DND-41 (cell line): Measurements from ENCODE around the gene FASN.

Experiments
- ATAC-seq: fragments of 200-7000 bp; cut with Tn5 transposase; 3 replicates; pipeline ENCODE4 v1.9.1; 2021; ENCODE audit warnings: low read depth; ENCODE audit not compliant: insufficient read depth
- DNase-seq: peaks from one replicate; pipeline ENCODE4 v3.0.0-alpha.2; 2020
- H2AFZ ChIP-seq: 2 replicates; pipeline ENCODE4 v1.6.0; 2012; ENCODE audit warnings: low read depth, low read length
- H3K27ac ChIP-seq: 2 replicates; pipeline ENCODE4 v1.5.1; 2012; ENCODE audit warnings: low read length, inconsistent platforms
- H3K27me3 ChIP-seq: fragments of 200-600 bp; sonication (generic); 2 replicates; pipeline ENCODE4 v1.6.0; 2012; ENCODE audit warnings: low read length, mild to moderate bottlenecking, inconsistent platforms; ENCODE audit not compliant: insufficient read depth, poor library complexity
- H3K36me3 ChIP-seq: 2 replicates; pipeline ENCODE4 v1.5.1; 2012; ENCODE audit warnings: low read length, inconsistent platforms; ENCODE audit not compliant: insufficient read depth
- H3K4me1 ChIP-seq: 2 replicates; pipeline ENCODE4 v1.5.1; 2012; ENCODE audit warnings: mild to moderate bottlenecking, low read length; ENCODE audit not compliant: insufficient read depth
- H3K4me2 ChIP-seq: 2 replicates; pipeline ENCODE4 v1.6.0; 2012; ENCODE audit warnings: mild to moderate bottlenecking, moderate library complexity, low read length, inconsistent platforms; ENCODE audit not compliant: insufficient read depth
- H3K4me3 ChIP-seq, 2 experiments: fragments of 200-600 bp in 1 of 2; shearing (Covaris generic) in 1 of 2; 2 replicates each; pipeline ENCODE4 v1.5.1; 2012 to 2016; ENCODE audit warnings: inconsistent platforms in 2 of 2, low read length in 2 of 2, mild to moderate bottlenecking in 2 of 2, low read depth in 1 of 2, moderate library complexity in 1 of 2
- H3K79me2 ChIP-seq: 2 replicates; pipeline ENCODE4 v1.6.0; 2012; ENCODE audit warnings: low read length, inconsistent platforms; ENCODE audit not compliant: insufficient read depth
- H3K9ac ChIP-seq: 2 replicates; pipeline ENCODE4 v1.6.0; 2012; ENCODE audit warnings: low read depth, mild to moderate bottlenecking, inconsistent platforms, low read length, moderate library complexity
- H3K9me3 ChIP-seq: 2 replicates; pipeline ENCODE4 v1.5.1; 2012; ENCODE audit warnings: low read length, moderate library complexity, mild to moderate bottlenecking, inconsistent platforms; ENCODE audit not compliant: insufficient read depth, severe bottlenecking
- H4K20me1 ChIP-seq: 2 replicates; pipeline ENCODE4 v1.6.0; 2012; ENCODE audit warnings: low read length; ENCODE audit not compliant: insufficient read depth
- EZH2 ChIP-seq: IDR thresholded peaks from 3 replicates; pipeline ENCODE4 v1.6.1; 2012; ENCODE audit warnings: borderline replicate concordance, low read depth, mild to moderate bottlenecking, moderate library complexity, low read length, inconsistent platforms; ENCODE audit not compliant: severe bottlenecking
- TF ChIP-seq, protein P1 (sequence below): IDR thresholded peaks from 2 replicates; pipeline ENCODE4 v1.5.1; 2012; ENCODE audit warnings: borderline replicate concordance, low read length, moderate library complexity, mild to moderate bottlenecking; ENCODE audit not compliant: poor library complexity, severe bottlenecking; ENCODE audit errors: extremely low read depth

The FASN gene

DNA sequence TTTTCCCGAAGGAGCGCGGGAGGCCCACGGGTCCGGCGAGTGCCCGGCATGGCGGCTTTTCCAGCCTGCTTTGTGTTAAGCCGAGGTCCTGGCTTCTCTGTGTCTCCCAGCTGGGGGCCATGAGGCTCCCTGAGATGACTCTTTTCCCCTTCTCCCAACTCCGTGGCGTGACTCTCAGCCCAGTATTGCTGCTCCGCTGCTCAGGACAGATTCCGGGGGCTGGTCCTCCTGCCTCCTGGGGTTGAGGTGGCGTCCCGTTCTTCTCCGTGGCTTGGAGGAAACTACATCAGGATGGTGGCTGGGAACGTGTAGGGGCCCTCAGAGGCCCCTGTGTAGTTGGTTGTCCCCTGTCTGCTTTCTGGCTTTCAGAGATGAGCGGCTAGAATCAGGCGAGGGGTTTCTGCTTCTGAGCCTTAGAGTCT is 45.4 kb downstream of the FASN start:
- peaks cover 40% of the 10 kb centered on the region for H3K79me2 ChIP-seq
- H3K9ac ChIP-seq: peak overlapping the region; percentile 88
- ATAC-seq (no peak), DNase-seq (no peak)
- H3K4me1 ChIP-seq: peaks cover 49% of the 10 kb centered on the region
- H3K36me3 ChIP-seq: peaks cover 67% of the 10 kb centered on the region
- H3K9me3 ChIP-seq: no peaks in the 10 kb centered on the region
- no peak overlapping the region for H2AFZ ChIP-seq
- H3K27me3 ChIP-seq: no peaks in the 10 kb centered on the region
- peak overlapping the region; percentile 92 for H3K4me2 ChIP-seq
- H3K27ac ChIP-seq: peak overlapping the region; percentile 66; the same call in 1 of the 2 replicates
- no peak for TF ChIP-seq EZH2
- TF ChIP-seq, protein P1, sequence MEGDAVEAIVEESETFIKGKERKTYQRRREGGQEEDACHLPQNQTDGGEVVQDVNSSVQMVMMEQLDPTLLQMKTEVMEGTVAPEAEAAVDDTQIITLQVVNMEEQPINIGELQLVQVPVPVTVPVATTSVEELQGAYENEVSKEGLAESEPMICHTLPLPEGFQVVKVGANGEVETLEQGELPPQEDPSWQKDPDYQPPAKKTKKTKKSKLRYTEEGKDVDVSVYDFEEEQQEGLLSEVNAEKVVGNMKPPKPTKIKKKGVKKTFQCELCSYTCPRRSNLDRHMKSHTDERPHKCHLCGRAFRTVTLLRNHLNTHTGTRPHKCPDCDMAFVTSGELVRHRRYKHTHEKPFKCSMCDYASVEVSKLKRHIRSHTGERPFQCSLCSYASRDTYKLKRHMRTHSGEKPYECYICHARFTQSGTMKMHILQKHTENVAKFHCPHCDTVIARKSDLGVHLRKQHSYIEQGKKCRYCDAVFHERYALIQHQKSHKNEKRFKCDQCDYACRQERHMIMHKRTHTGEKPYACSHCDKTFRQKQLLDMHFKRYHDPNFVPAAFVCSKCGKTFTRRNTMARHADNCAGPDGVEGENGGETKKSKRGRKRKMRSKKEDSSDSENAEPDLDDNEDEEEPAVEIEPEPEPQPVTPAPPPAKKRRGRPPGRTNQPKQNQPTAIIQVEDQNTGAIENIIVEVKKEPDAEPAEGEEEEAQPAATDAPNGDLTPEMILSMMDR: no peak
- H3K4me3 ChIP-seq: peak overlapping the region; percentile 99 to 100
- peaks cover 46% of the 10 kb centered on the region for H4K20me1 ChIP-seq

DNA sequence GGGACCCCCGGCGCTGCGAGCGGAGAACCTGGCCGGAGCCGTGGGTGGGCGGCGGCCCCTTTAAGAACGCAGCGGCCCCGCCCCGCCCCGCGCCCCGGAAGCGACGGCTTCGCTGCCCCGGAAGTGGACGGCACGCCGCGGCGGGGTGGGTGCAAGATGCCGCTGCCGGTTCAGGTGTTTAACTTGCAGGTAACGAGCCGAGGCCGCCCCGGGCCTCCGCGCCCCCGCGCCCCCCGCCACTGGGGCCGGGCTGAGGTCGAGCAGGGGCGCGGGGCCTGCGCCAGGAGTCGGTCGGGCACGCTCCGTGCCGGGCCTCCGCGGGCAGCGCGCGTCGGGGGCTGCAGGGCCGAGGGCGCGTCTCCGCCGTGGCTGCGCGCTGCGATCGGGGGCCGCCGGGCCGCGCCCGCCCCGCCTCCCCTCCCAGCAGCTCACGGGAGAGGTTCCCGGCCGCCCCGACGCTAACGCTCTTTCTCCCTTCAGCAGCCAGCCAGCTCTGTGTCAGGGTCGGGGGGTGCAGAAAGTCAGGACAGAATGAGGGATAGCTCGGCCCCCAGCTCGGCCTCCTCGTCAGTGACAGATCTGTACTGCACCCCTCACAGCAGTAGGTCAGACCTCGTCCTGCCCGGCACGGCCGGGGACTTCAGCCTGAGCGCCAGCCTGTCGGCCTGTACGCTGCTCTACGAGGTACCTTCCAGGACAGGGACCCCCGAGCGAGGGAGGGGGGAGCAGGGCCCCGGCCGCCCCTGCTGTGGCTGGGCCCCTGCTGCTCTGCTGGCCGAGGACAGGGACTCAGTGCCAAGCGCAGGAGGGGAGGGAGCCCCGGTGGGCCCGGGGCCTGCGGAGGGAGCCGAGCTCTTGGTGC is 46.0 kb downstream of the FASN start, which contains the start of the genes GPS1 and RFNG:
Gene GPS1, plus strand, starts transcription at position 123 of the 862 bp plus-strand sequence. Its CDS starts 34 bp downstream, at position 157.
Gene RFNG, minus strand, starts transcription at position 36 of the 862 bp plus-strand sequence. CDS start 45 bp downstream, outside the sequence.
- Histone ChIP-seq H4K20me1 (peaks cover 40% of the 10 kb centered on the region), H3K36me3 (peaks cover 65% of the 10 kb centered on the region), H3K4me2 (peak within 1 kb of the TSS; percentile 98), H2AFZ (peak within 1 kb of the TSS; percentile 72), H3K9ac (peak within 1 kb of the TSS; percentile 88), H3K4me1 (peaks cover 49% of the 10 kb centered on the region), H3K9me3 (no peaks in the 10 kb centered on the region), H3K27ac (peak within 1 kb of the TSS; percentile 66), H3K4me3 (peak within 1 kb of the TSS; percentile 99 to 100), H3K79me2 (peaks cover 40% of the 10 kb centered on the region), H3K27me3 (no peaks in the 10 kb centered on the region)
- DNase-seq (peak; percentile 79), ATAC-seq (peak; percentile 81)
- TF ChIP-seq EZH2: no peak
- TF ChIP-seq, protein P1: no peak

DNA sequence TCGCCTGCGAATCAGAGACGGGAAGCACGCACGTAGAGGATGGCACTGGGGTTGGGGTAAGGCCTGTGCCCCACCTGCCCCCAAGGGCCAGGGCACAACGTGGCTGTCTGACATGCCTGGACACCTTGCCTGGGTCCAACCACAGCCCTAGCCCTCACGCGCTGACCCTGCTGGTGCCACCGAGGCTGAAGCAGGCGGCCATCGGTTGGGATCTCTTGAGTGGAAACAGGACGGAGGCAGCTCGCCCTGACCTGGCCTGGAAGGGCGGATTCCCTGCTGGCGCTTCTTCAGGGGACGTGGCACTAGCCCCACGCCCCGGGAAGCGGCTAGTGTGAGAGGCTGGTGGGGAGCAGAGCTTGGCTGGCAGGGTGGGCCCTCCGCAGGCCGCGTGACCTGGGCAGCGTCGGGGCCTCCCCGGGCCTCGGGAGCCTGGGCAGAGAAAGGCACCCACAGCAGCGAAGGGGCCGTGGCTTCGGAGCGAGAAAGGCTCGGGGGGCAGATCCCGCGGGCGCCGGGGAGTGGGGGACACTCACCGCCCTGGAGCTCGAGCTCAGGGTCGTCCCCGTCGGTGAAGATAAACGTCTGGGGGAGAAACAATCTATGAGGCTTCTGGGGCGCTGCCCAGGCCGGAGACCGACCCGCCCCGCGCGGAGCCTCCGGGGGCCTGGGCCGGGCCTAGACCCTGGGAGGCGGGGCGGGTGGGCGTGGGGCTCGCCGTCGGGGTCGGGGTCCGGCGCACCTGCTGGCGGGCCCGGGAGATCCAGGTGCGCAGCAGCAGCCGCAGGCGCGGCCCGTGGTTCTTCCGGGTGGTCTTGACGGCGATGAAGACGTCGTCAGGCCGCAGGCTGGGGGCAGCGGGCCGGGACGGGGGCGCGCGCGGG is 47.0 kb downstream of the FASN start:
- no peak for TF ChIP-seq EZH2
- peak; percentile 8; the same call in 2 of the 3 replicates for ATAC-seq
- peak overlapping the region; percentile 98 for H3K4me2 ChIP-seq

More for the DNA sequence above, 47.0 kb downstream of the FASN start:
- Histone ChIP-seq H3K9me3 (no peaks in the 10 kb centered on the region), H3K36me3 (peaks cover 55% of the 10 kb centered on the region), H3K27ac (peak overlapping the region; percentile 62), H3K9ac (peak overlapping the region; percentile 88), H3K4me1 (peaks cover 49% of the 10 kb centered on the region), H2AFZ (peak overlapping the region; percentile 56), H3K27me3 (no peaks in the 10 kb centered on the region), H4K20me1 (peaks cover 31% of the 10 kb centered on the region), H3K79me2 (peaks cover 40% of the 10 kb centered on the region), H3K4me3 (peak overlapping the region; percentile 73 to 99)
- peak; percentile 8 for DNase-seq
